Neural cell (in vitro differentiated cells): ENCODE measurements around the gene GIMD1. TPM values are rescaled to one million over a fixed set of nuclear protein-coding genes. Genes with fewer than 3 reads are reported as not detected.

ENCODE experiments used
- H2AFZ ChIP-seq: fragments of 200-600, 300-800 bp; sonication (generic), shearing (Covaris generic); 2 replicates; pipeline ENCODE4 v1.6.0; 2014; ENCODE audit warnings: low read depth, mild to moderate bottlenecking, antibody characterized with exemption, low read length, moderate library complexity
- H3F3A ChIP-seq: fragments of 200-600 bp; shearing (Covaris generic); 2 replicates; pipeline ENCODE4 v1.6.1; 2016; ENCODE audit warnings: mild to moderate bottlenecking, moderate library complexity, mixed read lengths, antibody characterized with exemption, low read length; ENCODE audit not compliant: insufficient read depth, poor library complexity, severe bottlenecking
- H3K27ac ChIP-seq: fragments of 200-600, 300-800 bp; sonication (generic), shearing (Covaris generic); 2 replicates; pipeline ENCODE4 v1.5.1; 2014; ENCODE audit warnings: mild to moderate bottlenecking, low read length, moderate library complexity
- H3K27me3 ChIP-seq: fragments of 300-800, 200-600 bp; sonication (generic), shearing (Covaris generic); 2 replicates; pipeline ENCODE4 v1.6.0; 2014; ENCODE audit warnings: mild to moderate bottlenecking, low read depth, low read length, moderate library complexity; ENCODE audit not compliant: insufficient read depth
- H3K36me3 ChIP-seq: fragments of 300-800, 200-600 bp; sonication (generic), shearing (Covaris generic); 2 replicates; pipeline ENCODE4 v1.5.1; 2014; ENCODE audit warnings: mild to moderate bottlenecking, antibody characterized with exemption, low read length, moderate library complexity; ENCODE audit not compliant: insufficient read depth
- H3K4me2 ChIP-seq: fragments of 300-800, 200-600 bp; sonication (generic), shearing (Covaris generic); 2 replicates; pipeline ENCODE4 v1.6.0; 2014; ENCODE audit warnings: mild to moderate bottlenecking, low read length
- H3K4me3 ChIP-seq: fragments of 300-800, 200-600 bp; sonication (generic), shearing (Covaris generic); 2 replicates; pipeline ENCODE4 v1.5.1; 2014; ENCODE audit warnings: mild to moderate bottlenecking, low read length, moderate library complexity
- H3K79me2 ChIP-seq: fragments of 200-600 bp; shearing (Covaris generic); replicated peaks from 2 replicates; pipeline ENCODE4 v1.6.0; 2014; ENCODE audit warnings: mild to moderate bottlenecking, low read length, moderate library complexity; ENCODE audit not compliant: insufficient read depth
- H3K9ac ChIP-seq: fragments of 300-800, 200-600 bp; sonication (generic), shearing (Covaris generic); 2 replicates; pipeline ENCODE4 v1.6.1; 2016; ENCODE audit warnings: mild to moderate bottlenecking, low read length, mixed read lengths
- H3K9me2 ChIP-seq: fragments of 200-600 bp; shearing (Covaris generic); 2 replicates; pipeline ENCODE4 v1.6.1; 2016; ENCODE audit warnings: mild to moderate bottlenecking, low read length, mixed read lengths; ENCODE audit not compliant: insufficient read depth
- H3K9me3 ChIP-seq: fragments of 200-600, 300-800 bp; sonication (generic), shearing (Covaris generic); 2 replicates; pipeline ENCODE4 v1.6.1; 2016; ENCODE audit warnings: mild to moderate bottlenecking, mixed run types, low read length, moderate library complexity, mixed read lengths
- H4K20me1 ChIP-seq: fragments of 200-600 bp; shearing (Covaris generic); 2 replicates; pipeline ENCODE4 v1.6.1; 2016; ENCODE audit warnings: mild to moderate bottlenecking, mixed run types; ENCODE audit not compliant: insufficient read depth
- EP300 ChIP-seq: fragments of 450-650 bp; conservative IDR thresholded peaks from 2 replicates; pipeline ENCODE4 v1.6.1; 2014; ENCODE audit warnings: antibody characterized with exemption, mild to moderate bottlenecking, moderate library complexity; ENCODE audit not compliant: poor library complexity, severe bottlenecking
- EZH2 ChIP-seq: fragments of 200-600, 300-800 bp; shearing (Covaris generic), sonication (generic); IDR thresholded peaks from 2 replicates; pipeline ENCODE4 v1.6.1; 2014; ENCODE audit warnings: antibody characterized with exemption, low read length, borderline replicate concordance, mild to moderate bottlenecking; ENCODE audit not compliant: insufficient read depth, poor library complexity, severe bottlenecking
- MXI1 ChIP-seq: fragments of 450-650 bp; conservative IDR thresholded peaks from 2 replicates; pipeline ENCODE4 v1.6.1; 2014; ENCODE audit warnings: antibody characterized with exemption, mild to moderate bottlenecking; ENCODE audit not compliant: poor library complexity, severe bottlenecking
- POLR2AphosphoS5 ChIP-seq: IDR thresholded peaks from 2 replicates; pipeline ENCODE4 v1.6.1; 2012
- RAD21 ChIP-seq: fragments of 450-650 bp; conservative IDR thresholded peaks from 2 replicates; pipeline ENCODE4 v1.6.1; 2014; ENCODE audit warnings: antibody characterized with exemption, mild to moderate bottlenecking, moderate library complexity
- SMC3 ChIP-seq: fragments of 450-650 bp; conservative IDR thresholded peaks from 2 replicates; pipeline ENCODE4 v1.6.1; 2014; ENCODE audit warnings: antibody characterized with exemption, mild to moderate bottlenecking, moderate library complexity; ENCODE audit not compliant: poor library complexity
- TAF1 ChIP-seq: IDR thresholded peaks from 2 replicates; pipeline ENCODE4 v1.6.1; 2012; ENCODE audit warnings: low read depth
- polyA plus RNA-seq: library from polyadenylated mRNA; depleted of rRNA; stranded (reverse); fragments of >200 nt; gene quantifications from 2 replicates; pipeline ENCODE4 v1.2.3, GENCODE V29; 2014
- TF ChIP-seq, protein P1 (sequence below): IDR thresholded peaks from 2 replicates; pipeline ENCODE4 v1.6.1; 2012; ENCODE audit warnings: borderline replicate concordance
- TF ChIP-seq, protein P2 (sequence below): fragments of 450-650 bp; IDR thresholded peaks from 2 replicates; pipeline ENCODE4 v1.5.1; 2014; ENCODE audit warnings: antibody characterized with exemption, mild to moderate bottlenecking, moderate library complexity; ENCODE audit not compliant: poor library complexity, severe bottlenecking

GIMD1 gene
- polyA plus RNA-seq, 1 donor from 2014 or later, result not detected

DNA sequence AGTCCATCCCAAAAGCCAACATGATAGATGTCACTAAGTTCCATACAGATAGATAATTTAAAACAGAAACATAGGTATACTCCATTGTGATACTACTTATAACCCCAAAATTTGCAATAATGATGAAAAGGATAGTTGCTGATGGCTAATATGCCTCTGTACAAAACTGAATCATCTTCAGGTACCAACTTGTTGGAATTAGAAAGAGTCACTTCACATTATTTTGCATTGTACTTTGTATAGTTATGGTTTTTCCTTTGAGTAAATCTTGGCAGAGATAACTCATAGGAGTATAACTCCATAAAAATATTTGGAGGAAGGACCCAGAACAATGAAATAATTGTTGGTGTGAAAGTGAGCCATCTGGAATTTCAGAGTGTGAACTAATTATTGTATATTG, 17.6 kb downstream of the GIMD1 start:
- no peaks in the 10 kb centered on the region for H3K79me2 ChIP-seq

DNA sequence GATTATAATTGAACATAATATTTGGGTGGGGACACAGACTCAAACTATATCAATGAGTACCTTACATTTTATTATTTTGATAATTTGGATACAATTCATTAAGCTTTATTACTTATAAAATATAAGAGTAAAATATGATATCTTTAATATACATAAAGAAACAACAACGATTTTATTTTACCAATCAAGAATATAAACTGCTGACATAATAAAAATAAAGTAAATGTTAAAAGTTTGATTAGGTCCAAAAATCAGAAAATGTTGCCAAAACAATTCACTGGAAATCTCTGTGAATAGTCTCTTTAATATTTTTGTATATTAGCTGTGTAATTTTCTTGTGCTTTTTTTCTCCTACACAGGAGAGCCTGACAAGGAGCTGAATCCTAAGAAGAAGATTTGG, 21.4 kb downstream of the GIMD1 start:
- H3K9ac ChIP-seq, result no peak overlapping the region
- TF ChIP-seq MXI1 (no peak), SMC3 (no peak), TAF1 (no peak), RAD21 (no peak), EZH2 (no peak), EP300 (no peak), POLR2AphosphoS5 (no peak)
- TF ChIP-seq, protein P1, sequence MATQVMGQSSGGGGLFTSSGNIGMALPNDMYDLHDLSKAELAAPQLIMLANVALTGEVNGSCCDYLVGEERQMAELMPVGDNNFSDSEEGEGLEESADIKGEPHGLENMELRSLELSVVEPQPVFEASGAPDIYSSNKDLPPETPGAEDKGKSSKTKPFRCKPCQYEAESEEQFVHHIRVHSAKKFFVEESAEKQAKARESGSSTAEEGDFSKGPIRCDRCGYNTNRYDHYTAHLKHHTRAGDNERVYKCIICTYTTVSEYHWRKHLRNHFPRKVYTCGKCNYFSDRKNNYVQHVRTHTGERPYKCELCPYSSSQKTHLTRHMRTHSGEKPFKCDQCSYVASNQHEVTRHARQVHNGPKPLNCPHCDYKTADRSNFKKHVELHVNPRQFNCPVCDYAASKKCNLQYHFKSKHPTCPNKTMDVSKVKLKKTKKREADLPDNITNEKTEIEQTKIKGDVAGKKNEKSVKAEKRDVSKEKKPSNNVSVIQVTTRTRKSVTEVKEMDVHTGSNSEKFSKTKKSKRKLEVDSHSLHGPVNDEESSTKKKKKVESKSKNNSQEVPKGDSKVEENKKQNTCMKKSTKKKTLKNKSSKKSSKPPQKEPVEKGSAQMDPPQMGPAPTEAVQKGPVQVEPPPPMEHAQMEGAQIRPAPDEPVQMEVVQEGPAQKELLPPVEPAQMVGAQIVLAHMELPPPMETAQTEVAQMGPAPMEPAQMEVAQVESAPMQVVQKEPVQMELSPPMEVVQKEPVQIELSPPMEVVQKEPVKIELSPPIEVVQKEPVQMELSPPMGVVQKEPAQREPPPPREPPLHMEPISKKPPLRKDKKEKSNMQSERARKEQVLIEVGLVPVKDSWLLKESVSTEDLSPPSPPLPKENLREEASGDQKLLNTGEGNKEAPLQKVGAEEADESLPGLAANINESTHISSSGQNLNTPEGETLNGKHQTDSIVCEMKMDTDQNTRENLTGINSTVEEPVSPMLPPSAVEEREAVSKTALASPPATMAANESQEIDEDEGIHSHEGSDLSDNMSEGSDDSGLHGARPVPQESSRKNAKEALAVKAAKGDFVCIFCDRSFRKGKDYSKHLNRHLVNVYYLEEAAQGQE, result no peak
- TF ChIP-seq, protein P2, sequence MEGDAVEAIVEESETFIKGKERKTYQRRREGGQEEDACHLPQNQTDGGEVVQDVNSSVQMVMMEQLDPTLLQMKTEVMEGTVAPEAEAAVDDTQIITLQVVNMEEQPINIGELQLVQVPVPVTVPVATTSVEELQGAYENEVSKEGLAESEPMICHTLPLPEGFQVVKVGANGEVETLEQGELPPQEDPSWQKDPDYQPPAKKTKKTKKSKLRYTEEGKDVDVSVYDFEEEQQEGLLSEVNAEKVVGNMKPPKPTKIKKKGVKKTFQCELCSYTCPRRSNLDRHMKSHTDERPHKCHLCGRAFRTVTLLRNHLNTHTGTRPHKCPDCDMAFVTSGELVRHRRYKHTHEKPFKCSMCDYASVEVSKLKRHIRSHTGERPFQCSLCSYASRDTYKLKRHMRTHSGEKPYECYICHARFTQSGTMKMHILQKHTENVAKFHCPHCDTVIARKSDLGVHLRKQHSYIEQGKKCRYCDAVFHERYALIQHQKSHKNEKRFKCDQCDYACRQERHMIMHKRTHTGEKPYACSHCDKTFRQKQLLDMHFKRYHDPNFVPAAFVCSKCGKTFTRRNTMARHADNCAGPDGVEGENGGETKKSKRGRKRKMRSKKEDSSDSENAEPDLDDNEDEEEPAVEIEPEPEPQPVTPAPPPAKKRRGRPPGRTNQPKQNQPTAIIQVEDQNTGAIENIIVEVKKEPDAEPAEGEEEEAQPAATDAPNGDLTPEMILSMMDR, result no peak
- H3K9me2 ChIP-seq, result no peaks in the 10 kb centered on the region
- no peaks in the 10 kb centered on the region for H4K20me1 ChIP-seq
- no peak overlapping the region for H3K4me2 ChIP-seq
- no peaks in the 10 kb centered on the region for H3K79me2 ChIP-seq
- no peak overlapping the region for H2AFZ ChIP-seq
- H3K27ac ChIP-seq, result no peak overlapping the region
- no peaks in the 10 kb centered on the region for H3F3A ChIP-seq
- no peaks in the 10 kb centered on the region for H3K36me3 ChIP-seq
- no peak overlapping the region for H3K4me3 ChIP-seq
- no peaks in the 10 kb centered on the region for H3K9me3 ChIP-seq
- no peaks in the 10 kb centered on the region for H3K27me3 ChIP-seq

More for the DNA sequence above, 17.6 kb downstream of the GIMD1 start:
- no peaks in the 10 kb centered on the region for H3F3A ChIP-seq
- H4K20me1 ChIP-seq, result no peaks in the 10 kb centered on the region
- H3K4me2 ChIP-seq, result no peak overlapping the region
- no peaks in the 10 kb centered on the region for H3K27me3 ChIP-seq
- no peak overlapping the region for H3K4me3 ChIP-seq
- H3K9ac ChIP-seq, result no peak overlapping the region
- H3K9me3 ChIP-seq, result no peaks in the 10 kb centered on the region
- no peak overlapping the region for H2AFZ ChIP-seq
- no peak for TF ChIP-seq EP300
- TF ChIP-seq TAF1, result no peak
- TF ChIP-seq, protein P1, result no peak
- no peak for TF ChIP-seq POLR2AphosphoS5
- TF ChIP-seq, protein P2, result no peak
- TF ChIP-seq SMC3, result no peak
- no peak for TF ChIP-seq EZH2
- no peak for TF ChIP-seq MXI1
- no peak for TF ChIP-seq RAD21
- no peaks in the 10 kb centered on the region for H3K9me2 ChIP-seq
- H3K36me3 ChIP-seq, result no peaks in the 10 kb centered on the region
- H3K27ac ChIP-seq, result no peak overlapping the region
